ENCODE measurements around the gene UBA52. TPM values are rescaled to one million over a fixed set of nuclear protein-coding genes. Genes with fewer than 3 reads are reported as not detected.
A peak's percentile ranks its signal among the peaks of the same experiment; 100 is the strongest.

UBA52 gene
- total RNA-seq, 3 donors from 2014 or later (not counting 1 experiment from before 2014, with no cell fraction given), result 1,016 to 1,271 (median 1,271) TPM

- Mint-ChIP-seq H3K27me3 (ENCODE audit: low read depth in 2 of 2) (no peaks in the 10 kb centered on the region), H3K4me1 (peaks cover 8 to 21% of the 10 kb centered on the region in 2 donors), H3K4me3 (peak overlapping the region; percentile 88), H3K36me3 (no peaks in the 10 kb centered on the region), H3K27ac (peak overlapping the region; percentile 83 to 91), H3K9me3 (no peaks in the 10 kb centered on the region)
- WGBS (ENCODE audit: insufficient coverage), result 67% methylated on average over 3 of the region's 3 CpGs
- peak overlapping the region; percentile 94 for H3K4me3 ChIP-seq (ENCODE audit: low read length)
- no peaks in the 10 kb centered on the region for H3K9me3 ChIP-seq (ENCODE audit: control insufficient read depth, insufficient read depth, low read length)
- intact Hi-C loops (cut with micrococcal nuclease), result no loop called here
- peak overlapping the region; percentile 98 for H3K27ac ChIP-seq (ENCODE audit: low read length)
- H3K36me3 ChIP-seq (ENCODE audit: control insufficient read depth, insufficient read depth, low read length), result peaks cover 14% of the 10 kb centered on the region
- peak in 1 of 2 donors; percentile 37 for DNase-seq
- H3K4me1 ChIP-seq (ENCODE audit: control insufficient read depth, insufficient read depth, low read length), result peaks cover 21% of the 10 kb centered on the region
- ATAC-seq, result no peak
- H3K27me3 ChIP-seq (ENCODE audit: control insufficient read depth, insufficient read depth, low read length), result no peaks in the 10 kb centered on the region
- TF ChIP-seq CTCF (IDR thresholded peaks at IDR 0.05), result no peak
These were observed 13.1 kb upstream of the UBA52 start for GRCh38 chr19:18558604-18559003.

DNA sequence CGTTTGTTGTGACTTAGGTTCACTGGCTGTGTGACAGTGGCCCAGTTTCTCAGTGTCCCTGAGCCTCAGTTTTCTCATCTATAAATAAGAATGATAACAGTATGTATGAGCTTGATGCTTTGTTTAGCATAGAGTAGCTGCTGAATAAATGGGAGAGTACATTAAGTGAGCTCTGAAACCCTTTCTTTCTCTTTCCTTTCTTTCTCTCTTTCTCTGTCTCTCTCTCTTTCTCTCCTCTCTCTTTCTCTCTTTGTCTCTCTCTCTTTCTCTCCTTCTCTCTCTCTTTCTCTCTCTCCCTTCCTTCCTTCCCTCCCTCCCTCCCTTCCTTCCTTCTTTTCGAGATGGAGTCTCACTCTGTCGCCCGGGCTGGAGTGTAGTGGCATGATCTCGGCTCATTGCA lies 12.0 kb upstream of the UBA52 start:
- no peaks in the 10 kb centered on the region for H3K9me3 Mint-ChIP-seq
- peak overlapping the region; percentile 83 to 91 for H3K27ac Mint-ChIP-seq
- peaks cover 23% of the 10 kb centered on the region for H3K36me3 ChIP-seq (ENCODE audit: control insufficient read depth, insufficient read depth, low read length)
- H3K27me3 Mint-ChIP-seq (ENCODE audit: low read depth in 2 of 2), result no peaks in the 10 kb centered on the region
- intact Hi-C loops (cut with micrococcal nuclease), result no loop called here
- no peaks in the 10 kb centered on the region for H3K27me3 ChIP-seq (ENCODE audit: control insufficient read depth, insufficient read depth, low read length)
- no peaks in the 10 kb centered on the region for H3K9me3 ChIP-seq (ENCODE audit: control insufficient read depth, insufficient read depth, low read length)
- peak overlapping the region; percentile 42 for H3K27ac ChIP-seq (ENCODE audit: low read length)
- no peaks in the 10 kb centered on the region for H3K36me3 Mint-ChIP-seq
- peak overlapping the region; percentile 88 for H3K4me3 Mint-ChIP-seq
- H3K4me1 ChIP-seq (ENCODE audit: control insufficient read depth, insufficient read depth, low read length), result peaks cover 21% of the 10 kb centered on the region
- 63% methylated on average over 5 of the region's 5 CpGs for WGBS (ENCODE audit: insufficient coverage)
- TF ChIP-seq CTCF (IDR thresholded peaks at IDR 0.05), result no peak
- H3K4me3 ChIP-seq (ENCODE audit: low read length), result no peak overlapping the region
- ATAC-seq, result no peak
- no peak for DNase-seq
- H3K4me1 Mint-ChIP-seq, result peaks cover 8 to 21% of the 10 kb centered on the region in 2 donors

GRCh38 chr19:18562086-18562485 lies 9.6 kb upstream of the UBA52 start:
- Mint-ChIP-seq H3K9me3 (no peaks in the 10 kb centered on the region), H3K36me3 (no peaks in the 10 kb centered on the region), H3K27ac (no peak overlapping the region), H3K4me3 (no peak overlapping the region), H3K27me3 (ENCODE audit: low read depth in 2 of 2) (no peaks in the 10 kb centered on the region), H3K4me1 (peaks cover 8 to 21% of the 10 kb centered on the region in 2 donors)
- intact Hi-C loops (cut with micrococcal nuclease), result no loop called here
- no peak overlapping the region for H3K4me3 ChIP-seq (ENCODE audit: low read length)
- WGBS (ENCODE audit: insufficient coverage), result 97% methylated on average over 14 of the region's 14 CpGs
- no peak overlapping the region for H3K27ac ChIP-seq (ENCODE audit: low read length)
- H3K4me1 ChIP-seq (ENCODE audit: control insufficient read depth, insufficient read depth, low read length), result peaks cover 18% of the 10 kb centered on the region
- no peaks in the 10 kb centered on the region for H3K9me3 ChIP-seq (ENCODE audit: control insufficient read depth, insufficient read depth, low read length)
- DNase-seq (no peak), ATAC-seq (no peak)
- H3K36me3 ChIP-seq (ENCODE audit: control insufficient read depth, insufficient read depth, low read length), result peaks cover 44% of the 10 kb centered on the region
- TF ChIP-seq CTCF (IDR thresholded peaks at IDR 0.05), result no peak
- no peaks in the 10 kb centered on the region for H3K27me3 ChIP-seq (ENCODE audit: control insufficient read depth, insufficient read depth, low read length)

DNA sequence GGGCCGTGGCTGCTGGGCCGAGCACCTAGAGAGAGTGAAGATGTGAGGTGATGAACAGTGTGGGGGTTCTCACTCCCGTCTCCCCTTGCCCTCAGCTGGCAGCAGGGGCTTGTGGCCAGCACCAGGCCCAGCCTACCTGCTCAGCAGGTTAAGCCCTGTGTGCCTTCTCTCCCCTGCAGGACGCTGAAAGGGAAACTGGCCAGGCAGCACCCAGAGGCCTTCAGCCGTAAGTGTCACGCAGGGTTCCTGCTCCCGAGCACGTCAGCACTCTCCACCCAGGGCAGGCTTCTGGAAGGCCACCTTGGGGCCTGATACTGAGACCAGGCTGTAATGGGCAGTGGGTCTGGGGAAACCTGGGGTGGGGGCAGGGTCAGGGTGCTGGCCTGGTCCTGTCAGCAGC lies 4.7 kb upstream of the UBA52 start:
- no peak overlapping the region for H3K27ac Mint-ChIP-seq
- peaks cover 62% of the 10 kb centered on the region for H3K36me3 ChIP-seq (ENCODE audit: control insufficient read depth, insufficient read depth, low read length)
- no peak for ATAC-seq

More for the DNA sequence above, 4.7 kb upstream of the UBA52 start:
- Histone ChIP-seq H3K27me3 (ENCODE audit: control insufficient read depth, insufficient read depth, low read length) (no peaks in the 10 kb centered on the region), H3K4me3 (ENCODE audit: low read length) (no peak overlapping the region), H3K4me1 (ENCODE audit: control insufficient read depth, insufficient read depth, low read length) (peaks cover 9% of the 10 kb centered on the region), H3K9me3 (ENCODE audit: control insufficient read depth, insufficient read depth, low read length) (no peaks in the 10 kb centered on the region), H3K27ac (ENCODE audit: low read length) (no peak overlapping the region)
- no peaks in the 10 kb centered on the region for H3K36me3 Mint-ChIP-seq
- no peaks in the 10 kb centered on the region for H3K9me3 Mint-ChIP-seq
- H3K4me3 Mint-ChIP-seq, result no peak overlapping the region
- DNase-seq, result no peak
- no peak for TF ChIP-seq CTCF (IDR thresholded peaks at IDR 0.05)
- 98% methylated on average over 8 of the region's 8 CpGs for WGBS (ENCODE audit: insufficient coverage)
- H3K27me3 Mint-ChIP-seq (ENCODE audit: low read depth in 2 of 2), result no peaks in the 10 kb centered on the region
- peaks cover 9% of the 10 kb centered on the region in 2 donors for H3K4me1 Mint-ChIP-seq
- intact Hi-C loops (cut with micrococcal nuclease), result no loop called here
